GM12865 (cell line): ENCODE measurements around the gene AFF2.

Experiments used
- DNase-seq: peaks from one replicate; pipeline ENCODE4 v3.0.0; 2010; ENCODE audit warnings: low read depth
- H3K4me3 ChIP-seq: 2 replicates; pipeline ENCODE4 v1.5.1; 2011; ENCODE audit warnings: mild to moderate bottlenecking, low read depth, low read length, control low read depth
- CTCF ChIP-seq: IDR thresholded peaks from 2 replicates; pipeline ENCODE4 v1.5.1; 2011; ENCODE audit warnings: low read length, control low read depth, low read depth, inconsistent platforms; ENCODE audit not compliant: insufficient read depth; ENCODE audit errors: missing control alignments

Gene AFF2

GRCh38 chrX:148811236-148811635 is 310.8 kb downstream of the AFF2 start:
- no peak overlapping the region for H3K4me3 ChIP-seq
- no peak for DNase-seq
- no peak for TF ChIP-seq CTCF

GRCh38 chrX:148813422-148813821 is 313.0 kb downstream of the AFF2 start:
- DNase-seq, result peak; percentile 1
- H3K4me3 ChIP-seq, result no peak overlapping the region
- no peak for TF ChIP-seq CTCF

- no peak overlapping the region for H3K4me3 ChIP-seq
- DNase-seq, result no peak
- TF ChIP-seq CTCF, result no peak
These were observed 313.6 kb downstream of the AFF2 start for GRCh38 chrX:148813967-148814366.

- no peak overlapping the region for H3K4me3 ChIP-seq
These were observed 315.0 kb downstream of the AFF2 start for GRCh38 chrX:148815218-148815961.

GRCh38 chrX:148823986-148824385 is 323.6 kb downstream of the AFF2 start:
- H3K4me3 ChIP-seq, result no peak overlapping the region
- no peak for DNase-seq
- TF ChIP-seq CTCF, result no peak

More at GRCh38 chrX:148815218-148815961, 315.0 kb downstream of the AFF2 start:
- no peak for TF ChIP-seq CTCF
- DNase-seq, result no peak

GRCh38 chrX:148825696-148826095 is 325.3 kb downstream of the AFF2 start:
- no peak overlapping the region for H3K4me3 ChIP-seq
- no peak for TF ChIP-seq CTCF
- DNase-seq, result no peak

- no peak for TF ChIP-seq CTCF
- peak; percentile 3 for DNase-seq
- no peak overlapping the region for H3K4me3 ChIP-seq
These were observed 336.3 kb downstream of the AFF2 start for GRCh38 chrX:148836741-148837140.
